Measurements from ENCODE around the gene GNAZ.

DNA sequence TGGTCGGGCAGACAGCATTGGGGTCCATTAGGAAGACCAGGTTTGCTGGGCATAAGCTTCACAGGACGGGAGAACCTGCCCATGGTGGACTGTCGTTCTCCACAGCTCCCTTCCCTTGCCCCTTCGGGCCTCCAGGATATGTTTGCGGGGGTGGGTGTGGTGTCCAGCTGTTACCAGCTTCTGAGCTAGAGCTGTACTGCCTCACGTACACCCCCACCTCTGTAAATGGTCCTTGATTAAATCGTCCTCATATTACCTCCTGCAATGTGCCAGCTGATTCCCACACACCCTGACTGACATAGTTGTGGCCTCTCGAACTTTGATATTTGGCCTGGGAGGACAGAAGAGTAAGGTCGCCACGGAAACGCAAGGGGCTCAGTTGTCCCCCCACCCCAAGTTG is 93.8 kb downstream of the GNAZ start:
- TF ChIP-seq, protein P1, sequence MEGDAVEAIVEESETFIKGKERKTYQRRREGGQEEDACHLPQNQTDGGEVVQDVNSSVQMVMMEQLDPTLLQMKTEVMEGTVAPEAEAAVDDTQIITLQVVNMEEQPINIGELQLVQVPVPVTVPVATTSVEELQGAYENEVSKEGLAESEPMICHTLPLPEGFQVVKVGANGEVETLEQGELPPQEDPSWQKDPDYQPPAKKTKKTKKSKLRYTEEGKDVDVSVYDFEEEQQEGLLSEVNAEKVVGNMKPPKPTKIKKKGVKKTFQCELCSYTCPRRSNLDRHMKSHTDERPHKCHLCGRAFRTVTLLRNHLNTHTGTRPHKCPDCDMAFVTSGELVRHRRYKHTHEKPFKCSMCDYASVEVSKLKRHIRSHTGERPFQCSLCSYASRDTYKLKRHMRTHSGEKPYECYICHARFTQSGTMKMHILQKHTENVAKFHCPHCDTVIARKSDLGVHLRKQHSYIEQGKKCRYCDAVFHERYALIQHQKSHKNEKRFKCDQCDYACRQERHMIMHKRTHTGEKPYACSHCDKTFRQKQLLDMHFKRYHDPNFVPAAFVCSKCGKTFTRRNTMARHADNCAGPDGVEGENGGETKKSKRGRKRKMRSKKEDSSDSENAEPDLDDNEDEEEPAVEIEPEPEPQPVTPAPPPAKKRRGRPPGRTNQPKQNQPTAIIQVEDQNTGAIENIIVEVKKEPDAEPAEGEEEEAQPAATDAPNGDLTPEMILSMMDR (IDR thresholded peaks at IDR 0.05): no peak
- no peak for TF ChIP-seq POLR2A (IDR thresholded peaks at IDR 0.05)
